ENCODE results near the gene DNAJB4.

The DNAJB4 gene

DNA sequence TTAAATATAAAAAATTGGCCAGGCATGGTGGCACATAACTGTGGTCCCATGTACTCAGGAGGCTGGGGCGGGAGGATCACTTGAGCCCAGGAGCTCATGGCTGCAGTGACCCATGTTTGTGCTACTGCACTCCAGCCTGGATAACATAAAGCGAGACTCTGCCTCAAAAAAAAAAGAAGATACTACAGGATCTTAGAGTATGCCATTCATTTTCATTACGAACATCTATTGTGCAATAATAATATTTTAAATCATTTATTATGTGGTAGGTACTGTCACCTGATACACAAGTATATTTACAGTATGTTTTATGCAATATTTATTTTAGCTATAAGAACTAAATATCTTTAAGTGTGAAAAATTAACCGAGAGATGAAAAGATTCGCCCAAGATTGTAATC is 31.7 kb downstream of the DNAJB4 start:
- in situ Hi-C loops (cut with MboI; ENCODE audit: low sequenced_read_pairs) = no loop called here

DNA sequence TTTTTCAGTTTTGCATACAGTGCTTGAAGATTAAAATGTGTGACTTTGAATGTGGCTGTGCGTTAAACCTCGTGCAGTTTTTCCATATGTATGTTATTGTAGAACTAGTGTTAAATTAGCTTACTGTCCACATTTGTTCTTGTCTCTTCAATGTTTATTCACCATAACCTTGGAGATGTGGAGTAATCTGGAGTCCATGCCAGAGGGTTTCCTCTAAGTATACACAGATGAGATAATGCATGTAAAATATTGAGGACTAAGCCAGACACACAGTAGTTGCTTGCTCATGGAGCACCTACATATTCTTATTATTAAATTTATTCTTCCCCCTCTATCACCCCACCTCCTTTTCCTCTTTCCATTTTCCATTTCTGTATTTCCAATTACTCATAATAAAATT is 33.3 kb downstream of the DNAJB4 start:
- in situ Hi-C loops (cut with MboI; ENCODE audit: low sequenced_read_pairs) = no loop called here

DNA sequence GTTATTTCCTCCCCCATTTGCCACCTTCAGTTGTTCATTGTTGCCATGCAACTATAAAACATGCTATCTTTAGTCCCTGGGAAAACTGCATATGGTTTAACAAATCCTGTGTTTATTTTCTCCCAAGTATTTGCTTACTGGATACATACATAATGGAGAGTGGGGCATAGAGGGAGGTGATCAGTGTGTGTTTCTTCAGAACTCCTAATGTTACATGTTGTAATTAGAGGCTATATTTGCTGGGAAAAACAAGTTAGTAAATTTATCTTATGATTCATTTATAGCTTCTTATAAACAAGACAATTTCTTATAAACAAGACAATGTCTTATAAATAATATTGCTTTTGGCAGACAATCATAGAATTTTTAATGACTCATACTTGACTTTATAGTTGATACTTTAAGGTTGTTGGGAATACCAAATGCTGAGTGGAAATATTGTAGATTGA is 33.8 kb downstream of the DNAJB4 start:
- in situ Hi-C loops (cut with MboI; ENCODE audit: low sequenced_read_pairs) = no loop called here

DNA sequence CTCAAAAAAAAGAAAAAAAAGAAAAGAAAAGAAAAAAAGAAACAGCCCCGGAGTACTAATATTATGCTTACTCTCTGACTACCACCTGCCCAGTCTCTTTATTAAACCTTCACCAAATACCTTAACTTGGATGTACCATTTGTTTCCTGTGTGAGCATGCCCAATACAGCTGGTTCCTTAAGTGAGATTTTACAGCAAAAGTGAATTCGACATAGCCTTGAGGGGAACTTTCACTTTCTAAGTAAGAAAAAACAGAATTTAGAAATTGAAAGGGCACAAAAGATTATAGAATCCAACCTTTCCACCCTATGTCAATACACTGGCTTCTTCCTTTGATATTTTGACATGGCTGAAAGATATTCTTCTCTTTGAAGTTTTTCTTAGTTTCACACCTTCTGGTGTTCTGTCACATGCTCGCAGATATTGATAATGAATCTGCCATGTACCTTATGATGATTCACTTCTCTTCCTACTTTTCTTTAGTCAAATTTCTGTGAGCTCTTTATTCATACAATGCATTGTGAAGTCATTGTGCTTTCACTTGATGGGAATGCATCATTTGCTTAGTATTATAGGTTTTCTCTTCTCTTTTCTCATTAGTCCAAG is 35.8 kb downstream of the DNAJB4 start:
- in situ Hi-C loops (cut with MboI; ENCODE audit: low sequenced_read_pairs) = no loop called here

DNA sequence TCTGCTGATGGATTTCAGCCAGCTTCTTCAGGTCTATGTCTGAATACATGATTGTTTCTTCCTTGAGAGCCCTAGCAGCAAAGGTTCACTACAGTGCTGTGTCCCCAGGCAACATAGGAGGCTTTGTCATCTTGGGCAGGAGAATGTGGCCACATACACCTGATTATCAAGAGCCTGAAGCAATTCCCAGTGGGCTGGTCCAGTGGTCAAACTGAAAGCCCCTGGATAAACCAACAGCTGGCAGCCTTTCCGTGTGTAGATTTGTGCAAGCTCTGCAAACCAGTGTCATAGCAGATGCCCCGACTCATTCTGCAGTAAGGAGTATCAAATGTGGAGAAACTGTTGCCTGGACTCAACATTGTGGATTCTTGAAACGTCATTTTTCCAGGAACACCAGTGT is 38.7 kb downstream of the DNAJB4 start:
- in situ Hi-C loops (cut with MboI; ENCODE audit: low sequenced_read_pairs) = no loop called here

DNA sequence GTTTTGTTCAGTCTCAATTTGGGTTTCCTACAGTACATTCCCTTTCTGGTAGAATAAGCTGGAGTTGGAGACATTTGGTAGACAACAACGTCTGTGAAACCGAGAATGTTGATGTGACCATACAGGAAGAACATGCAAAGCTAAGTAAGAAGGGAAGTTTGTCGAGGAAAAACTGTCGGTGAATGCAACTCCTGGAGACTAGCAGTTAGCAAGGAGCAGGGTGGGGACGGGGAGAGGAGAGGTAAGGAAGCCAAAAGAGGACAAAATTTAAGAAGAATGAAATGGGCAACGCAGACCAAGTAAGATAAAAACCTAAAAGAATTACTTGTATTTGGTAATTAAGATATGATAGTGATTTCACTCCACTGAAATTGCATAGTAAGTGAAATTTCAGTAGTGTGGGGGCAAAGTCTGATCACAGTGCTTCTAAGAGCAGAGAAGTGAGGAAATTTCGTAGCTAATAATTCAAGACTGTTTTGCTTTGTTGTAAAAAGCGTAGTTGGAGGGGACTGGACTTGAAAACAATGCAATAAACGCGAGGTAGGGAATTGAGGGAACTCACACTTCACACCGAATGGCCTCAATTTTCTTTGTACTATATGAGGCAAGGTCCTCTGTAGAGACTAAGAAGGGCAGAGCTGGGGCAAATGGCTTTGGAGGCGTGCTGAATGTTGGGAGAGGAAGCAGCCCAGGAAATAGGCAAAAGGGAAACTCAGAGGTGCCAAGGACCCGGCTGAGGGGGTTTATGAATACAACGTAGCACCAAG is 40.2 kb downstream of the DNAJB4 start:
- in situ Hi-C loops (cut with MboI; ENCODE audit: low sequenced_read_pairs) = no loop called here

DNA sequence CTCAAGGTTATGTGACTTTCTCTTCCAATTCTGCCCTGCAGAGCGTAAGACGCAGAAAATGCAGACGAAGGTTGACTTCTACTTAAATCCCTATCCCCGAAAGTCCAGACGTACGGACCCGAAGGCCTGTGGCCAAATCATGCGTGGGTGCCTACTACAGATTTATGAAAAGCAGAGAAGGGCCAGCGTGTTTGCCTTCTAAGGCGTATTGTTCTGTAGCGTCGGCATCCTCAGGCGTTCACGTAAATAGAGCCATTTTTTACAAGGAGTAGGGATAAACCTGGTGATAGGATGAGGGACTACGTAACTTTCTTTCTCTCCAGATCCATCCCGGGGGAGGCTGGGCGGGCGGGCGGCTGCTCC is 40.8 kb downstream of the DNAJB4 start:
- in situ Hi-C loops (cut with MboI; ENCODE audit: low sequenced_read_pairs) = no loop called here

DNA sequence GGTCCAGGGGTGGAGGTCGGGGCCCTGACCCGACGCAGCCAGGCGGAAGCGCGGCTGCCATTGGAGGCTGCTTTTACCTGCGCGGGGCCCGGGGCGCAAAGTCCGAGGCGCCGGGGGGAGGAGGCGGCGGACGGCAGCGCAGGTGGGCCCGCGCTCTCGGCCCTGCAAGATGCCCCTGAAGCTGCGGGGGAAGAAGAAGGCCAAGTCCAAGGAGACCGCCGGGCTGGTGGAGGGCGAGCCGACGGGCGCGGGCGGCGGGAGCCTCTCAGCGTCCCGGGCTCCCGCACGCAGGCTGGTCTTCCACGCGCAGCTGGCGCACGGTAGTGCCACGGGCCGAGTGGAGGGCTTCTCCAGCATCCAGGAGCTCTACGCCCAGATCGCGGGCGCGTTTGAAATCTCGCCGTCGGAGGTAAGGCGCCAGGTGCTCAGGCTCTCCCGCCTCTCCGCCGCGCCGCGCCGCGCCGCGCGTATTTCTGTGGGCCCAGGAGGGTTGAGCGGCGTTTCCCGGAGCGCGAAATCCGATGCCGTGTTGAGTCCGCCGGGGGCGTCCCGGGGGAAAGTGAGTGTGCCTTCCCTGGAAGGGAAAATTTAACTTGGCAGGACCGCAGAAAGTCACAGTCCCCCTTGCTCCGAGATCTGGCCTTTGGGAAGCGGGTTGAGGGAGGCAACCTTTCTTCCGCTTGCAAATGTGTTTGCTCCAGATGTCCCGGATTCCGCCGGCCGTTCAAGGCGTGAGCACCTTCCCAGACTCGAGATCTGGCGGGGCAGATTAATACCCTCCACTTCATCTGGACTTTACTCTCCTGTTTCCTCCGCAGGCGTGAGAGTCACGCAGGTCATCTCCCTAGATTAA is 41.4 kb downstream of the DNAJB4 start, which contains the start of gene GIPC2:
Gene GIPC2 (plus strand): TSS at position 41 of the 853 bp plus-strand sequence. CDS start 129 bp downstream, at position 170.
- in situ Hi-C loops (cut with MboI; ENCODE audit: low sequenced_read_pairs) = no loop called here

DNA sequence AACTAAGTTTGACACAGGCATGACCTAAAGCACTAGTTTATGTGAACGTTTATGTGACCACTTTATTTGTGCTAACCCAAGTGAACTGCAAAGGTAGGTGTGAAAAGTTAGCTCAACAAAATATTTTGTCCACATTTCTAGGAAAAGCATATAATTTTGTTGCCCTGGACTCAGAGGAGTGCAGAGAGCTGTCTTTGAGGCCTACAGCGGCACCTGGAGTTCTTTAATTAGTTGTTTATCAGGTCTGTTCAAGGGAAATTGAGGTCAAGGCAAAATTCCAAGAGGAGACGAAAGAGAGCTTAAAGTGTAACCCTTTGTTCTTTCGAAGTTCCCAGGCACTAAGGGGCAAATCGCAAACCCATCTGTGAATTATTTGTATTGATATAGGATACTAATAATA is 42.4 kb downstream of the DNAJB4 start:
- in situ Hi-C loops (cut with MboI; ENCODE audit: low sequenced_read_pairs) = no loop called here

DNA sequence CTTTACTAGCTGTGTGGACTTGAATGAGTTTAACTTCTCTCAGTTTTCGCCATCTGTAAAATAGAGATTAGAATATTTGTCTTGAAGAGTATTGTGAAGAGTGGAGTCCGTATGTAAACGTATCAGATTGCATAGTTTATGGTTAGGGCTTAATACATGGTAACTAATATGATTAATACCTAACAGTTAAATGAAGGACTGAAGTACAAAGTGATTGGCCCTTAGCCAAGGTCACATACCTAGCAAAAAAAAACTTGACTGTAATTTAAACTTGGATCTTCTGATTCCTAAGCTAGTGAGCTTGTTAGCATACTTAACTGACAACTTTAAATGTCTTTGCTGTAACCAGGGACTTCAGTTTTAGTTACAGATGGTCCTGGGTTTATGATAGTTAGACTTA is 42.9 kb downstream of the DNAJB4 start:
- in situ Hi-C loops (cut with MboI; ENCODE audit: low sequenced_read_pairs) = no loop called here

DNA sequence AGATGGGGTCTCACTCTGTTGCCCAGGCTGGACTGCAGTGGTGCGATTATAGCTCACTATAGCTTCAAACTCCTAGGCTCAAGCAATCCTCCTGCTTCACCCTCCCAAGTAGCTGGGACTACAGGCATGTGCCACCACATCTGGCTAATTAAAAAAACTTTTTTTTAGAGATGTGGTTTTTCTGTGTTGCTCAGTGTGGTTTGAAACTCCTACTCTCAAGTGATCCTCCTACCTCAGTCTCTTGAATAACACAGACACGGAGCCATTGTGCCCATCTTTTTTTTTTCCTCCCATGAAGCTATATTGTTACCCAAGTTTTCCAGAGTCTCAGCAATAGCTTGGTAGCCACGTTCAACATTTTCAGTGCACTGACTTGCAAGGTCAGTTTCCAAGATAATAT is 43.7 kb downstream of the DNAJB4 start:
- in situ Hi-C loops (cut with MboI; ENCODE audit: low sequenced_read_pairs) = no loop called here

DNA sequence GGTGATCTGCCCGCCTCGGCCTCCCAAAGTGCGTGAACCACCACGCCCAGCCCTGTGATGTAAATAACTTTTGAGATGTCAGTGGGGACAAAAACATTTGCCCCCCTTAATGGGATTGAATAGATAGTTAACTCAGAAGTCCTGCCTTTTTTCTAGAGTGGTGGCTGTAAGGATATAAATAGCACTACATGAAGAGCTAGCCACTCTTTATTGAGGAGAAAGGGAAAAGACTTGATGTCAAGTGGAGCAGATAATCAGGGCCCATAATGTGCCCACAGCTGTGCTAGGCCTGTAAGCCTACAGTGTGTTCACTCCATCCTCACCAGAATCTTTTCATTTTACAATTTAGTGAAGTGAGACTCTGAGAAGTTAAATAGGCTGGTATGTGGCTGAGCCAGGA is 44.7 kb downstream of the DNAJB4 start:
- in situ Hi-C loops (cut with MboI; ENCODE audit: low sequenced_read_pairs) = no loop called here

DNA sequence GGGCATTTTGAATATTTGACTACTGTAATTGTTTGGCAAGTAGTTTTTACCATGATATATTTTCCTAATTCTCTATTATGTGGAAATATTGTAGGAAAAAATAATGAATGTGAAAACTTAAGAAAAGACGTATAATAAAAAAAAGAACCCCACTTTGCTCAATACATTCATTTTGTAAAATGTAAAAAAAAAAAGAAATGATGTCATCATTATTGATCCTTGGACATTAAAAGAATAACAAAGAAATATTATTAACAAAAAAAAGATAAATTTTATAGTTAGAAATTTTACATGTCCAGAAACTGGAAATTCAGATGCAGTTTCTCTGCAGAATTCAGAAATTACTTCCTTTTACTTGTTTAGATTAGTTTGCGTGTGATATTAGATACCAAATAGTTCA is 46.3 kb downstream of the DNAJB4 start:
- in situ Hi-C loops (cut with MboI; ENCODE audit: low sequenced_read_pairs) = no loop called here

DNA sequence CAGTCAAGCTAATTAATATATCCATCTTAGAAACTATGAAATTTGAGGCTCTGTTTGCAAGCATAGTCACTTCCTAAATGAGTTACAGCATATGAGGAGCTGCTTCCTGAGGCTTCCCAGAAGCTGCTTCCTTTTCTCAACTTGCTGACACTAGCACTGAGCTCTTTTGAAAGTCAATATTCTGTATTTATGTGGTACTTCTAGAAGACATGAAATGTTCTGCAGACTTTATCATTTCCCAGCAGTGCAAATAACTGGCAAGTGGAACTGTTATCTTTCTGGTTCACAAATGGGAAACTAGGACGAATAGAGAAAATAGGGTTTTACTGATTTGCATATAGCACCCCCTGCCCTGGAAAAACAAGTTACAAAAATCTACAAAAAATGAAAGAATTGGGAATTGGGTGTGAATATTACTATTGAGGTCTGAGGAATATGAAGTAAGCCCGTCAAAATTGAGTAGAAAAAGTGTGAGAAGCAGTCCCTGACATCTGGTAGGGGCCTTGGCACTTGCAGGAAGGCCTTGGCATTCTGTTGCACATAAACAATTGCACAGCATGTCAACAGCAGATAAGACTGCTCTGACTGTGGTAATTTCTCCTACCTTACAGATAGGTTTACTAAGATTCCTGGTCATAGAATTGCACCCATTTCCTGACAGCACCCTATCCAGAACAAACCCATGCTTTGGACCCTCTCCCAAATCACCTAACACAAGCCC is 48.1 kb downstream of the DNAJB4 start:
- in situ Hi-C loops (cut with MboI; ENCODE audit: low sequenced_read_pairs) = no loop called here

DNA sequence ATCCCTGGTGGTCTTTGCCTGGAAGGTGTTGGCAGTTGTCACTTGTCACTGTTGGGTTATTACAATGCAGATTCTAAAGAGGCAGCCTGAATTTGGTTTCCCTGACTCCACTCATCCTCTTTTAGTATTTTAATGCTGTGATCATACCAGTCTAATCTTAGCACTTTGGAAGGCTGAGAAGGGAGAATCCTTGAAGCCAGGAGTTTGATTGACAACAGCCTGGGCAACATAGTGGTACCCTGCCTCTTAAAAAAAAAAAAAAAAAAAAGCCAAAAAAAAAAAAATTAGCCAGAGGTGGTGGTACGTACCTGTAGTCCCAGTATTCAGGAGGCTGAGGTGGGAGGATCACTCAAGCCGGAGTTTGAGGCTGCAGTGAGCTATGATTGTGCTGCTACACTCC is 48.8 kb downstream of the DNAJB4 start:
- in situ Hi-C loops (cut with MboI; ENCODE audit: low sequenced_read_pairs) = no loop called here

DNA sequence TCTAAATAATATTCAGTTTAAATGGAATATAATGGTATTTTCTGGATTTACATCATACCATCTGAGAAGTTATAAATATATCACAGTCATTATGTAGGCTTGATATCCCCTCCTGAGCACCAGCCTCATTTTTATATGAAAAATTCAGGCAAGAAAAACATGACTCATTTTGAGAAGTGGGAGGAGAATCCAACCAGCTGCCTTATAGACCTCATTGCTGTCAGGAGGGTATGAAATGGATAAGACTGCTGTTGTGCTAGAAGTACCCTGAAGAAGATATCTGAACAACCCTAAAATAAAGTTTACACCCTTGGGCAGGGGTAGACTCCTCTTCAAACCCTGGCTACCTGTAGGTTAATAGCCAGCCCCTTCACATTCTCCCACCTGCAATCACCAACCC is 49.8 kb downstream of the DNAJB4 start:
- in situ Hi-C loops (cut with MboI; ENCODE audit: low sequenced_read_pairs) = no loop called here

DNA sequence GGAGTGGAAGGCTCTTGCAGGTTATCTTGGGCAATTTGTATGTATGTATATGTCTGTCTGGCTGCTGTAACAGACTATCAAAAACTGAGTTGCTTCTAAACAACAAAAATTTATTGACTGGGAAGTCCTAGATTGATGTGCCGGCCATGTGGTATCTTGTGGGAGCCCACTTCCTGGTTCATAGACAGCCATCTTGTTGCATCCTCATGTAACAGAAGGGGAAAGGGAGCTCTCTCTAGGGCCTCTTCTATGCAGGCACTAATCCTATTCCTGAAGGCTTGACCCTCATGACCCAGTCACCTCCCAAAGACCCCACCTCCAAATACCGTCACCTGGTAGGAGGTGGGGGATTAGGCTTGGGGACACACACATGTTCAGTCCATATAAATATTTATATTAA is 50.2 kb downstream of the DNAJB4 start:
- in situ Hi-C loops (cut with MboI; ENCODE audit: low sequenced_read_pairs) = no loop called here

DNA sequence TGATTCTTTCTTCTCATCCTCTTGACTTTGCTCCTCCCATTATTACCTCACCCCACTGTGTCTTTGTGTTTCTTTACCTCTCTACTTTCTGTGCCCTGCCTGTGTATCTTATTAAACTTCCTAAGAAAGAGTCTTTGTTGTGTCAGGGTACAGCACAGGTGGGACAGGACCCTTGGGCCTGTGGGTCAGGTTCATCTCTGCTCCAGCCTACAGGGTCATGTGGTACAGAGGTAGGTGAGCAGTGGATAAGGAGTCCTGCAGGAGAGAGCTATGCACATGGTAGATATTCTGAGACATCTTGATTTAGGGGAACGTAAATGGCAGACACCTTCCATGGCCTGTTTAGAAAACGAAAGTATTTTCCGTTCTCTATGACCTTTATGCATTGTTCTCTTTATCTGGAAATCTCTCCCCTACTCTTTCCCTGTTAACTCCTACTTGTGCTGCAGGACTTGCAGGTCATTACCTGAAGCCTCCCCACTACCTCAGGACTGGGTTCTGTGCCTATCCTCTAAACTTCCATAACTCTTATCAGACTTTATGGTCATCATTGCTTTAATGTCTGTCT is 50.9 kb downstream of the DNAJB4 start:
- in situ Hi-C loops (cut with MboI; ENCODE audit: low sequenced_read_pairs) = no loop called here

DNA sequence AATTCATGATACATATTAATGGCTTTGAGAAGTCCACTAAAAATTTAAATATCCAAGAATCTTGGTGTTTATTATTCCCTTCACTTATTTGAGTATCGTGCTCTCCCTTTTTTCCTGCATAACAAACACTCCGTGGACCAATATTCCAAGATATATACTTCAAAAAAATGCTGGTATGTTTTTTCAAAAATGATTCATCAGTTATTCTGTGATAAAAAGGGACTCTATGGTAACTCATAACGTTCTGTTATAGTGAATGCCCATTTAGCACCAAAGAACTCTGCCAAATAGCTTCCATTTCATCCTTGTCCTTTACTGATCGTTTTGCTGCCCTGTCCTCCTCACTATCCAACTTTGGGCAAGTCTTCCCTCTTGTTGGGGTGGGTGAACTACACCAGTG is 53.9 kb downstream of the DNAJB4 start:
- in situ Hi-C loops (cut with MboI; ENCODE audit: low sequenced_read_pairs) = no loop called here

DNA sequence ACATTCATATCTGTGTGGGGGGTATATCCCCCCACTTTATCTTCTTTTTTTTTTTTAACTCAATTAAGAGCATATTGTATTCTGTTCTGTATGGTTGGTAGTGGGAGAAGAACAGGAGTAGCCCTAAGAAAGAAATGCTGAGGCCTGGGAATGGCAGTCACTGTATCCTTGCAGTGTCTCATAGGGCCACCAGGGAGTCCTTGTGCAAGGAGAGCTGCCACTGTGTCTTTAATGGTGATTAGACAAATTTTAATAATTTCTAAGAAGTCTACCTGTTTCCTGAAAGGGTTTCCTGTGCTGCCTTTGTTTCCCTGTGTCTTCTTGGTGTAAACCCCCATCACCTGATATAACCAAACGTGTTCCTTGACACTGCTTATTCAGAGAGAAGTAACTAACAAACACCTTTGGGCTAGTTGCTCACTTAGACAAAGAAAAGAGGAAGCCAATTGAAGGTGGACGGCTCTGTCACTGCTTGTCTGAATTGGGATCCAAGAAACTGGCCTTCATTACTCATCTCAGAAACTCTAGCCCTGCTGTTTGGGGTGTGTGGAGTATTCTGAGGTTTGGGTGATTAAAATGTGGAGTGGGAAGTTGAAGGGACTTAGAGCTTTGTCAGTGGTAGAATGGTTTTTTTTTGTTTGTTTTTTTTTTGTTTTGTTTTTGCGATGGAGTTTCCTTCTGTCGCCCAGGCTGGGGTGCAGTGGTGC is 56.3 kb downstream of the DNAJB4 start:
- in situ Hi-C loops (cut with MboI; ENCODE audit: low sequenced_read_pairs) = no loop called here
